Neural progenitor cell (in vitro differentiated cells): ENCODE measurements around the gene XPR1. TPM values are rescaled to one million over a fixed set of nuclear protein-coding genes. Genes with fewer than 3 reads are reported as not detected.

ENCODE experiments used
- DNase-seq: peaks from one replicate; pipeline ENCODE4 v3.0.0-alpha.2; 2016; ENCODE audit warnings: low spot score
- H2AFZ ChIP-seq: fragments of 200-600 bp; sonication (generic); replicated peaks from 2 replicates; pipeline ENCODE4 v1.6.1; 2016; ENCODE audit warnings: antibody characterized with exemption
- H3F3A ChIP-seq: fragments of 200-600 bp; sonication (generic); 2 replicates; pipeline ENCODE4 v1.6.1; 2016; ENCODE audit warnings: antibody characterized with exemption, low read depth
- H3K27ac ChIP-seq: fragments of 200-600 bp; sonication (generic); 2 replicates; pipeline ENCODE4 v1.5.1; 2016; ENCODE audit warnings: mild to moderate bottlenecking
- H3K27me3 ChIP-seq: fragments of 200-600 bp; sonication (generic); 2 replicates; pipeline ENCODE4 v1.6.1; 2016; ENCODE audit warnings: mild to moderate bottlenecking, moderate library complexity
- H3K36me3 ChIP-seq: fragments of 200-600 bp; sonication (generic); 2 replicates; pipeline ENCODE4 v1.5.1; 2016
- H3K4me1 ChIP-seq: fragments of 200-600 bp; sonication (generic); 2 replicates; pipeline ENCODE4 v1.6.1; 2016; ENCODE audit warnings: mixed run types
- H3K4me2 ChIP-seq: fragments of 200-600 bp; sonication (generic); 2 replicates; pipeline ENCODE4 v1.6.1; 2016
- H3K4me3 ChIP-seq: fragments of 200-600 bp; sonication (generic); 2 replicates; pipeline ENCODE4 v1.5.1; 2016
- H3K79me2 ChIP-seq: fragments of 200-600 bp; sonication (generic); 2 replicates; pipeline ENCODE4 v1.6.1; 2016; ENCODE audit warnings: low read depth
- H3K9ac ChIP-seq: fragments of 200-600 bp; sonication (generic); 2 replicates; pipeline ENCODE4 v1.6.1; 2016
- H3K9me3 ChIP-seq: fragments of 200-600 bp; sonication (generic); 2 replicates; pipeline ENCODE4 v1.5.1; 2016; ENCODE audit warnings: low read depth
- H4K20me1 ChIP-seq: fragments of 200-600 bp; sonication (generic); 2 replicates; pipeline ENCODE4 v1.6.1; 2016; ENCODE audit warnings: low read depth
- H3K27ac Mint-ChIP-seq: 3 replicates; pipeline ENCODE4 v1.8.0; 2021; ENCODE audit warnings: mixed read lengths
- H3K27me3 Mint-ChIP-seq: 2 replicates; pipeline ENCODE4 v1.8.0; 2022; ENCODE audit warnings: low read depth, mild to moderate bottlenecking, inconsistent platforms, moderate library complexity, mixed read lengths; ENCODE audit not compliant: insufficient read depth
- H3K36me3 Mint-ChIP-seq: 3 replicates; pipeline ENCODE4 v1.8.0; 2021; ENCODE audit warnings: mixed read lengths
- H3K4me1 Mint-ChIP-seq: 3 replicates; pipeline ENCODE4 v1.8.0; 2021; ENCODE audit warnings: mixed read lengths
- H3K4me3 Mint-ChIP-seq: 3 replicates; pipeline ENCODE4 v1.8.0; 2021; ENCODE audit warnings: mild to moderate bottlenecking, moderate library complexity, mixed read lengths
- H3K9me3 Mint-ChIP-seq: 3 replicates; pipeline ENCODE4 v1.8.0; 2020; ENCODE audit warnings: mixed read lengths
- CTCF ChIP-seq: fragments of 200-600 bp; sonication (generic); IDR thresholded peaks from 2 replicates; pipeline ENCODE4 v1.5.1; 2017; ENCODE audit warnings: antibody characterized with exemption, mild to moderate bottlenecking
- EZH2 ChIP-seq: fragments of 200-600 bp; sonication (generic); IDR thresholded peaks from 2 replicates; pipeline ENCODE4 v1.6.1; 2017; ENCODE audit warnings: antibody characterized with exemption, mild to moderate bottlenecking, moderate library complexity
- EZH2phosphoT487 ChIP-seq: fragments of 200-600 bp; sonication (generic); IDR thresholded peaks from 2 replicates; pipeline ENCODE4 v1.6.1; 2017; ENCODE audit warnings: antibody characterized with exemption
- total RNA-seq: library from RNA; depleted of rRNA; stranded (reverse); fragments of >200 nt; gene quantifications from 2 replicates; pipeline ENCODE4 v1.2.3, GENCODE V29; 2015; ENCODE audit warnings: low replicate concordance

XPR1 gene
- total RNA-seq, 1 donor from 2014 or later, result 75.0 TPM

- peak; percentile 59 for DNase-seq
- no peaks in the 10 kb centered on the region for H3K9me3 Mint-ChIP-seq
- Histone ChIP-seq H3K4me3 (no peak overlapping the region), H3K9me3 (no peaks in the 10 kb centered on the region), H3K27me3 (no peaks in the 10 kb centered on the region), H2AFZ (no peak overlapping the region), H3K4me1 (no peaks in the 10 kb centered on the region), H3K36me3 (no peaks in the 10 kb centered on the region), H3K4me2 (no peak overlapping the region), H3K79me2 (no peaks in the 10 kb centered on the region), H4K20me1 (no peaks in the 10 kb centered on the region), H3F3A (no peaks in the 10 kb centered on the region), H3K9ac (no peak overlapping the region), H3K27ac (no peak overlapping the region)
- peaks cover 8% of the 10 kb centered on the region for H3K4me1 Mint-ChIP-seq
- H3K4me3 Mint-ChIP-seq, result no peak overlapping the region
- no peak for TF ChIP-seq EZH2phosphoT487
- TF ChIP-seq EZH2, result no peak
- TF ChIP-seq CTCF, result peak; percentile 47
- H3K36me3 Mint-ChIP-seq, result no peaks in the 10 kb centered on the region
- H3K27ac Mint-ChIP-seq, result no peak overlapping the region
- peaks cover 2% of the 10 kb centered on the region for H3K27me3 Mint-ChIP-seq
Observed at GRCh38 chr1:180623579-180624347, 8.1 kb upstream of the XPR1 start.

- peaks cover 7% of the 10 kb centered on the region for H3K27me3 Mint-ChIP-seq
- no peaks in the 10 kb centered on the region for H4K20me1 ChIP-seq
- H3K4me3 ChIP-seq, result no peak overlapping the region
- H3K4me3 Mint-ChIP-seq, result no peak overlapping the region
- H3K27me3 ChIP-seq, result no peaks in the 10 kb centered on the region
- no peaks in the 10 kb centered on the region for H3F3A ChIP-seq
- H3K4me1 ChIP-seq, result peaks cover 5% of the 10 kb centered on the region
- no peaks in the 10 kb centered on the region for H3K79me2 ChIP-seq
- H3K9me3 ChIP-seq, result no peaks in the 10 kb centered on the region
- no peak overlapping the region for H3K9ac ChIP-seq
- no peaks in the 10 kb centered on the region for H3K36me3 Mint-ChIP-seq
- no peaks in the 10 kb centered on the region for H3K36me3 ChIP-seq
- TF ChIP-seq CTCF (no peak), EZH2 (no peak), EZH2phosphoT487 (no peak)
- H3K9me3 Mint-ChIP-seq, result no peaks in the 10 kb centered on the region
- H3K4me1 Mint-ChIP-seq, result peaks cover 20% of the 10 kb centered on the region
- H2AFZ ChIP-seq, result no peak overlapping the region
- no peak for DNase-seq
- no peak overlapping the region for H3K4me2 ChIP-seq
- no peak overlapping the region for H3K27ac Mint-ChIP-seq
- no peak overlapping the region for H3K27ac ChIP-seq
Observed at GRCh38 chr1:180626711-180627110, 5.1 kb upstream of the XPR1 start.

GRCh38 chr1:180627411-180627810, 4.4 kb upstream of the XPR1 start:
- H3K79me2 ChIP-seq, result peaks cover under 1% of the 10 kb centered on the region
- no peak overlapping the region for H2AFZ ChIP-seq
- H3K9me3 ChIP-seq, result no peaks in the 10 kb centered on the region
- peaks cover 5% of the 10 kb centered on the region for H3K4me1 ChIP-seq
- H4K20me1 ChIP-seq, result no peaks in the 10 kb centered on the region
- Mint-ChIP-seq H3K36me3 (no peaks in the 10 kb centered on the region), H3K27ac (no peak overlapping the region), H3K4me3 (no peak overlapping the region), H3K27me3 (peaks cover 7% of the 10 kb centered on the region), H3K9me3 (no peaks in the 10 kb centered on the region), H3K4me1 (peaks cover 20% of the 10 kb centered on the region)
- H3K9ac ChIP-seq, result no peak overlapping the region
- no peak for DNase-seq
- no peaks in the 10 kb centered on the region for H3K27me3 ChIP-seq
- H3K27ac ChIP-seq, result no peak overlapping the region
- no peak overlapping the region for H3K4me2 ChIP-seq
- TF ChIP-seq EZH2phosphoT487 (no peak), CTCF (no peak), EZH2 (no peak)
- no peak overlapping the region for H3K4me3 ChIP-seq
- H3F3A ChIP-seq, result peaks cover 6% of the 10 kb centered on the region
- H3K36me3 ChIP-seq, result no peaks in the 10 kb centered on the region
